Measurements from ENCODE around the gene CLIC5.

GRCh38 chr6:45963896-45964295, 51.8 kb downstream of the CLIC5 start:
- TF ChIP-seq CTCF (IDR thresholded peaks at IDR 0.05): no peak
- TF ChIP-seq POLR2A (IDR thresholded peaks at IDR 0.05): no peak

Measured in testis (tissue), 2 donors.